Stimulated activated CD4-positive, alpha-beta T cell treated with anti-CD3 and anti-CD28 coated beads, TNF-alpha, amount 100 ng/mL, for 4 hours (primary cell): ENCODE data around the gene CXCL13.
"Not testable (repeated sequence)": the region's sequence is repeated elsewhere in the genome, so short reads cannot be mapped to it uniquely, and the experiment has no call there.

Source experiments
- DNase-seq, 3 experiments: peaks; one replicate each; pipeline ENCODE4 v3.0.0-alpha.2; 2020; ENCODE audit warnings: low read depth in 3 of 3

The CXCL13 gene

DNA sequence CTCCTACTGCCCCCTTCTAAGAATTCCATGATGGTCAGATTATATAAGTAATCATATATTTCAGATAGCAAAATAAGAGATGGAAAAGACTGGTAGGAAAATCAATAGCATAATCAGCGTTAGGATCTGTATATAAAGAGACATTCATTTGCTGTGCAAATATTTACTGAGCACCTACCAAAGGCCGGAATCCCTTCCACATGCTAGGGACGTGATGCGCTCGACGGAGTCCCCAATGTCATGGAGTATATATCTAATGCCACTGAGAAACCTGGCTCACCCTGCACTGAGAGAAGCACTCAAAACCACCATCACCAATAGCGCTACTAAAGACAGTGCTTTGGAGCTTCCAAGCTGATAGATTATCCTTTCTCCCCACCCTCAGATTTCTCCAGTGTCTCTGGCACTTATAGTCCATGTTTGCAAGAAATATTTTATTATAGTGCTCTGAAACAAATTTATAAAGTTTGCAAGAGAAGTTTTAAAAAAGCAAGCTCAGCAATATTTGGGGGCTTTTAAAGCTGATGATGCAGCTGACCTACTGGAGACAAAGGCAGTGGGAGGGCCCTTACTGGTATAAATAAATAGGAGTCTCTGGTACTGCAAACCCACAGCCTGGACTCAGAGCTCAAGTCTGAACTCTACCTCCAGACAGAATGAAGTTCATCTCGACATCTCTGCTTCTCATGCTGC, at the start of gene CXCL13:
CXCL13 (plus strand) TSS at position 611 of the 693 bp plus-strand sequence; CDS start at position 657, 46 bp downstream.
- no peak for DNase-seq

DNA sequence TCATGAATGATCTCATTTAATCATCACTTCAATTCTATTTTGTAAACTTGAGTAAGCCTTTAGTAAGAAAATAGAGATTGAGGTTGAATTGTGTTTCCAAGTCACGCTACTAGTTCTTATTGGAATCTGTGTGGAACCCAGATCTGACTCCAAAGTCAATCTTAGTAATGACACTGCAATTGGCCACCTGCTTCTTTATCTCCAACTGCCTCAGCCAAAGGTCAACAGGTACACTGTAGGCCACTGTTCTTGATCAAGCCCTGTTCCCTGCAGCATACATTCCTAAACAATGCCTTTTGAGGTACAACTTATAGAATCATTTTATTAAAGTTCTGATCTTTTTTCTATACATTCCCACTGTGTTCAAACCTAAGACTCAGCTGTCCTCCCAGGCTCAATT, 45.5 kb upstream of the CXCL13 start:
- DNase-seq = no peak

DNA sequence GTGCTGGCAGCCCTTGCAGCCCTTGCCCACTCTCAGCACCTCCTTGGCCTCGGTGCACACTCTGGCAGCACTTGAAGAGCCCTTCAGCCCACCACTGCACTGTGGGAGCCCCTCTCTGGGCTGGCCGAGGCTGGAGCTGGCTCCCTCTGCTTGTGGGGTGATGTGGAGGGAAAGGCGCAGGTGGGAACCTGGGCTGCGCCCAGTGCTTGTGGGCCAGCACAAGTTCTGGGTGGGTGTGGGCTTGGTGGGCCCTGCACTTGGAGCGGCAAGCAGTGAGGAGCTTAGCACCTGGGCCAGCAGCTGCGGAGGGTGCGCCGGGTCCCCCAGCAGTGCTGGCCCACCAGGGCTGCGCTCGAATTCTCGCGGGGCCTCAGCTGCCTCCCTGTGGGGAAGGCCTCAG, 43.9 kb upstream of the CXCL13 start:
- not testable (repeated sequence) for DNase-seq

DNA sequence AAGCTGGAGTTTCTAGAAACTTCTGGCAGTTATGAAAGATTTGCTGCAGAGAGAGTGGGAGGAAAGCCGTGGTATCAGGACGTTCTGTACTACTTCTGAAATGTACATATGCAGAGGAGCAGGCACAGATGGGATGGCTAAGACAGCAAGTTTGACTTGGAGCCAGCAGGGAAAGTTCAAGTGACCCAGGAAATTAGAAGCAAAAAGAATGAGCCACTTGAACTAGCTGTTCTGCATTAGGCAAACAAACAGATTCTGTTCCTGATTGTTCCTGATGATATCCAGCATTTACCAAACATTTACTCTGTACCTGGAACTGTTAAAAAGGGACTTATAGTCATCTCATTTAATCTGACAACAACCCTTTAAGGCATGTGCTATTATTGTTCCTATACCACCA, 41.4 kb upstream of the CXCL13 start:
- no peak for DNase-seq

DNA sequence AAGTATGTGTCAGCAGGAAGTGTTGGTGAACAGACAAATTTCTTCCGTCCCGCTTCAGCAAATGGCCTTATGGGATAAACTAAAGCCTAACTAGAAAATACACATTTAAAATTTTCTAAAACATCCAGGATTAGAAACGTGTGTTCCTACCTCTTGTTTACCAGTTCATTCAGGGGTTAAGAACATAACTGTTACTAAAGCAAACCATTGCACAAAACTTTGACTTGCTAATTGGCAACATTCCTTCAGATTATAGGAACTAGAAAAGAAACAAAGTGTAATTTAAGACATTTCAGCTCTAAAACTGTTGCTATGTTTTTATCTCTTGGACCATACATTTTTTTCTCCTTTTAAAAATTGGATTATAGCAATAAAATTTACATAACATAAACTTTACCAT, 39.5 kb upstream of the CXCL13 start:
- DNase-seq = no peak

DNA sequence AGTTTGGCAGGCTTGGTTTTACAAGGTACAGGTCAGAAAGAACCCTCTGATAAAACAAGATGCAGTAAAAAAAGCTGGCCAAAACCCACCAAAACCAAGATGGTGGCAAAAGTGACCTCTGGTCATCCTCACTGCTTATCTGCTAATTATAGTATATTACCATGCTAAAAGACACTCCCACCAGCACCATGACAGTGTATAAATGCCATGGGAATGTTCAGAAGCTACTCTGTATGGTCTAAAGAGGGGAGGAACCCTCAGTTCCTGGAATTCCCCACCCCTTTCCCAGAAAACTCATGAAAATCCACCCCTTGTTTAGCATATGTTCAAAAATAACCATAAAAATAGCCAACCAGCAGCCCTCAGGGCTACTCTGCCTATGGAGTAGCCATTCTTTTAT, 38.1 kb upstream of the CXCL13 start:
- DNase-seq = no peak

- not testable (repeated sequence) for DNase-seq
Observed at GRCh38 chr4:77570508-77571214, 35.0 kb upstream of the CXCL13 start.

DNA sequence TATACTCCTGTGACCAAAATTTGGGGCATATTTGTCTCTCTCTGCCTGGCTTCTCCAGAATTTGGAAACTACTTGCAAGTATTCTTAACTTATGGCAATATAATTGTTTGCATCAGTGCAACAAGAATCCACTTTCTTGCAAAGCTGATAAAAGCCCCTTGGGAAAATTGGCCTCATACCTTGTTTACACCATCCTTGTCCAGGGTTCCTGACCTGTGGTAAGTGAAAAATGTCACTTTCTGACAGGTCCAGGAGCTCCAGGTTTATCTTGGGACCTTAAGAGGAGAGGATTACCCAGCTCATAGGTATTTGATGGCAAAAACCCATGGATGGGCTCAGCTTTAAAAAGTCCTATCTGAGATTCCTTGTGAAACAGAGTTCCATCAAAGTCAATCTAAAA, 29.3 kb upstream of the CXCL13 start:
- no peak for DNase-seq

GRCh38 chr4:77578145-77578544, 27.5 kb upstream of the CXCL13 start:
- no peak for DNase-seq

GRCh38 chr4:77579406-77580076, 26.1 kb upstream of the CXCL13 start:
- DNase-seq = no peak

- DNase-seq = no peak
Observed at GRCh38 chr4:77581724-77582123, 23.9 kb upstream of the CXCL13 start.

GRCh38 chr4:77582156-77582555, 23.5 kb upstream of the CXCL13 start:
- DNase-seq = no peak

GRCh38 chr4:77582711-77583110, 22.9 kb upstream of the CXCL13 start:
- DNase-seq = no peak

GRCh38 chr4:77586951-77587383, 18.7 kb upstream of the CXCL13 start:
- DNase-seq = peak in 1 of 3 experiments; percentile 15

- no peak for DNase-seq
Observed at GRCh38 chr4:77590482-77590881, 15.1 kb upstream of the CXCL13 start.

DNA sequence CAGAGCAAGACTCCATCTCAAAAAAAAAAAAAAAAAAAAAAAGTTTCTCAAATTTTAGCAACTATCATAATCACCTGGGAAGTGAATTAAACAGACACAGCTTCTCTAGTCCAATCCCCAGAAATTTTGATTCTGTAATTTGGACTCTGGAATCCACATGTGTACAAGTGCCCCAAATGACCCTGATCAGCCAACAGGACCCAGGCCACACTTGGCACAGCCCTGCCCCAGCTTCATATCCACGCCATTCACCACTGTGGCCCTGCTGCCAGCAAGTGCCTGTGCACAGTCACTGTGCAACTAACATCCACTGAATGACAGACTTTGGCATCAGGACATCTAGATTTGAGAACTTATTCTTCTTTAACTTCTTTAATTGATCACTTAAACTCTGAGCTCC, 14.1 kb upstream of the CXCL13 start:
- no peak for DNase-seq

DNA sequence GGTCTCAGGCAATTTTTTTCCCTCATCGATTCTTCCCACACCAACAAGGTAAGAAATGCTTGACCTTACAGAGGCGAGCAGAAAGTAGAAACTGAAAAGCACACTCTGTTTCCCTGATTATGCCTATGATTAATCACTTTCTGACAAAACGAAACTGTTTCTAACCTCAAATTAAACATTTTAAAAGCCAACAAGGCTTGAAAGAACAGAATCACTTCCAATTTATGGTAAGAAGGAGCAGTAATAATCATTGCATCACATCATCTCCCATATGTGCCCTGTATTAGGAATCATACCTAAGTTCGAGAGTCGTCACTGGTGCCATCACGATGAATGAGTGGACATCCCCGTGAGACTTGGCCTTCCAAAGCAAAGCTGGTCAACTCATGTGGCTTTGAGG, 12.5 kb upstream of the CXCL13 start:
- DNase-seq = no peak

- no peak for DNase-seq
Observed at GRCh38 chr4:77593993-77594392, 11.6 kb upstream of the CXCL13 start.

DNA sequence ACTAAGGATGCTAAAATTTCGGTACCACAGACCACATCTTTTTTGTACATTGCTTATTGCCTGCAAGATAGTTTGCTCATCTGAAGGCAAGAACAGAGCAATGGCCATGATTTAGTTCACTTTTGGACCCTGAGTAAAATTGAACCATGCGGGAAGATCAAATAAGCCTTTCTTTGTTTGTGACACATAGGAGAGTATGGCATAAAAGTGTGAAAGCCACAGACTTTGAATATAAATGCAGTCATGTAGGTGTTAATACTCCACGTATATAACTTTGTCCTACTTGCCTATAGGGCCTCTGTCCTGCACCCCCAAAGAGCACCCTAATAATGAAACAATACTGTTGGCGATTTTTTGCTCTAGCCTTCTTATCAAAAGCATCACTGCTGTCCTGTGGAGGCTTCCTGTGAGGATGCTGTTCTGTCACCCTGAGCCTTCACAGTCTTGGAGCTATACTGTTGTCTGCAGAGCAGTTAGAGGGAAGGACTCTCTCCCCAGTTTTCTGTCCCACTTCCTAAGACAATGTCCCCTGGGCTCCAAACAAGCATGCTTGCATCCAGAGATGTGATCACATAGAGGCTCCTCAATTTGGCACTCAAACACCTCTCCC, 10.2 kb upstream of the CXCL13 start:
- no peak for DNase-seq

GRCh38 chr4:77599378-77599777, 6.2 kb upstream of the CXCL13 start:
- no peak for DNase-seq

GRCh38 chr4:77600521-77601451, 4.8 kb upstream of the CXCL13 start:
- DNase-seq = no peak
